ENCODE measurements around the gene CHST14. TPM values are rescaled to one million over a fixed set of nuclear protein-coding genes. Genes with fewer than 3 reads are reported as not detected.

The CHST14 gene
- total RNA-seq, 1 donor, result 13.4 TPM

DNA sequence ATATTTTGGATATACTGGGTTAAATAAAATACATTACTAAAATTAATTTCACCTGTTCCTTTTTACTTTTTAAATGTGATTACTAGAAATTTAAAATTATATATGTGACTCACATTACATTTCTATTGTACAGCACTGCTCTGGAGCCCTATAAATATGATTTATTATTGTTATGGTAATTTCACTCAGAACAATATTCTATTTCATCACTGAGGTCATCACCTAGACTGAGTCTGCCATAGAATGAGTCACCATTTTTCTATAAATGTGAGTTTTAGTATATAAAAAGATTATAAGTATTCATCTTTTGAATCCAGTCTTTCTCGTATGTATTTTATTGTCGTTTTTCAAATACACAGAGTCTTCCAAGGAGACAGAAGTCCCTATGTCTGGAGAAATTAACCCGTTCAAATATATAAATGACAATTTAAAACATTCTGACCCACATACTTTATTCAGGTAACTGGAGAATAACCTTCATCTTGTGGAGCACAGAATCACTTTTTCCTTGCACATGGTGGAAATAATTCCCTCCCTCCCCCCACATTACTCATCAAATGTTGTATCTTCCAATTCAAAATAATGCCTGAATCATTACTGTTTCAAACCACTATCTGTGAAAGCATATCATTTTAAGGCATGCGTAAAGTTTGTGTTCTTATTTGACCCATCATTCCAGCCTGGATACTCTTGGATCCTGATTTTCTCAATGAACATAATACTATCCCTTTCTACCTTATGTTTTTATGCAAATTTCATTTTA lies 30.0 kb downstream of the CHST14 start:
- Histone ChIP-seq H3K27me3 (ENCODE audit: insufficient read depth, low read length) (peaks cover 6% of the 10 kb centered on the region), H3K4me3 (ENCODE audit: insufficient read depth, low read length) (no peak overlapping the region), H4K20me1 (ENCODE audit: insufficient read depth, low read length) (no peaks in the 10 kb centered on the region), H2AFZ (ENCODE audit: low read length) (no peak overlapping the region), H3K27ac (ENCODE audit: low read depth, low read length) (peak overlapping the region; percentile 54), H3K79me2 (ENCODE audit: insufficient read depth, low read length) (no peaks in the 10 kb centered on the region), H3K9me3 (ENCODE audit: low read depth, low read length) (no peaks in the 10 kb centered on the region), H3K4me1 (ENCODE audit: insufficient read depth, low read length) (peaks cover 28% of the 10 kb centered on the region), H3K36me3 (ENCODE audit: insufficient read depth, low read length) (no peaks in the 10 kb centered on the region), H3K4me2 (ENCODE audit: insufficient read depth, low read length) (peak overlapping the region; percentile 43)
- DNase-seq (ENCODE audit: insufficient read length, low spot score, missing footprints), result peak; percentile 89
- TF ChIP-seq, protein P1, sequence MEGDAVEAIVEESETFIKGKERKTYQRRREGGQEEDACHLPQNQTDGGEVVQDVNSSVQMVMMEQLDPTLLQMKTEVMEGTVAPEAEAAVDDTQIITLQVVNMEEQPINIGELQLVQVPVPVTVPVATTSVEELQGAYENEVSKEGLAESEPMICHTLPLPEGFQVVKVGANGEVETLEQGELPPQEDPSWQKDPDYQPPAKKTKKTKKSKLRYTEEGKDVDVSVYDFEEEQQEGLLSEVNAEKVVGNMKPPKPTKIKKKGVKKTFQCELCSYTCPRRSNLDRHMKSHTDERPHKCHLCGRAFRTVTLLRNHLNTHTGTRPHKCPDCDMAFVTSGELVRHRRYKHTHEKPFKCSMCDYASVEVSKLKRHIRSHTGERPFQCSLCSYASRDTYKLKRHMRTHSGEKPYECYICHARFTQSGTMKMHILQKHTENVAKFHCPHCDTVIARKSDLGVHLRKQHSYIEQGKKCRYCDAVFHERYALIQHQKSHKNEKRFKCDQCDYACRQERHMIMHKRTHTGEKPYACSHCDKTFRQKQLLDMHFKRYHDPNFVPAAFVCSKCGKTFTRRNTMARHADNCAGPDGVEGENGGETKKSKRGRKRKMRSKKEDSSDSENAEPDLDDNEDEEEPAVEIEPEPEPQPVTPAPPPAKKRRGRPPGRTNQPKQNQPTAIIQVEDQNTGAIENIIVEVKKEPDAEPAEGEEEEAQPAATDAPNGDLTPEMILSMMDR (IDR thresholded peaks at IDR 0.05; ENCODE audit: extremely low read depth, low read depth, low read length), result no peak

DNA sequence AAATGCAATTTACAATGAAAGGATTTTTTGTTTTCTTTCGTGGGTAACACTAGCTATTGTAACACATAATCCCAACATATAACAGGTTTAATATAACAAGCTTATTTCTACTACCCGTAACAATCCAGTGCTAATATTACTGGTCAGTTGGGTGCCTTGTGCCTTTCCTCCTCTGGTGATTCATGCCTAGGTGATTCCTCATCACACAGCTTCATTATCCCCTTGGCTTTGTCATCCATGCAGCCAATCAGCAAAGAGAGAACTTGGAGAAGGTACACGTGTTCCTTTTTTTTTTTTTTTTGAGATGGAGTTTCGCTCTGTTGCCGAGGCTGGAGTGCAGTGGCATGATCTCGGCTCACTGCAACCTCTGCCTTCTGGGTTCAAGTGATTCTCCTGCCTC lies 30.7 kb downstream of the CHST14 start:
- Histone ChIP-seq H3K9me3 (ENCODE audit: low read depth, low read length) (no peaks in the 10 kb centered on the region), H3K36me3 (ENCODE audit: insufficient read depth, low read length) (no peaks in the 10 kb centered on the region), H3K27ac (ENCODE audit: low read depth, low read length) (no peak overlapping the region), H3K4me3 (ENCODE audit: insufficient read depth, low read length) (no peak overlapping the region), H4K20me1 (ENCODE audit: insufficient read depth, low read length) (no peaks in the 10 kb centered on the region), H3K4me1 (ENCODE audit: insufficient read depth, low read length) (peaks cover 28% of the 10 kb centered on the region), H3K4me2 (ENCODE audit: insufficient read depth, low read length) (no peak overlapping the region), H3K27me3 (ENCODE audit: insufficient read depth, low read length) (no peaks in the 10 kb centered on the region), H3K79me2 (ENCODE audit: insufficient read depth, low read length) (no peaks in the 10 kb centered on the region), H2AFZ (ENCODE audit: low read length) (no peak overlapping the region)
- DNase-seq (ENCODE audit: insufficient read length, low spot score, missing footprints), result no peak
- TF ChIP-seq, protein P1 (IDR thresholded peaks at IDR 0.05; ENCODE audit: extremely low read depth, low read depth, low read length), result no peak

DNA sequence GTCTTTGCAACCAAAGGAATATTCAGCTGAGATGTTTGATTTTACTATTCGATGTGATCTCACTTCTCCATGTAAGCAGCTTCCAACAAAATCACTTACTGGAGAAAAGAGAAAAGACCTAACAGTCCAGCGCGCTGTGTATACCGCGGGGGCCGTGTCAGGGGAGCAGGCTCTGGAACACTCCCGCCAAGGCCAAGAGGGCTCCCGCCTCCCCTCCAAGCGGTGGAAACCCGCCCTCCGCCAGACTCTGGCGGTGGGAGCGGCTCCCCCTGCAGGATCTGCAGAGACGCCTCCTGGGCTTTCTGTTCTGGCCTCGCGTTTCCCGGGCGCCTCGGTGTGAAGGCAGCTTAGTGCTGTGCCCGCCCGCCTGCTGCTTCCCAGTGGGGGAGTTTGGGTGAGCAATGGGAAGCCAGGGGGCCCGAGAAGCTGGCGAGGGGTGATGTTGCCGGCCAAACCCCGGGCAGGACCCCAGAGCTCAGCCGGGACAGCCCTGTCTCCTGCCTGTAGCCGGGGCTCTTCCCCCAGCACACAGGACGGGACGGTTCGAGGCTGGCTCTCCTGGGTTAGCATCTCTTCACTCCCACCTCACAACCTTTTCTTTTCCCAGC lies 36.3 kb downstream of the CHST14 start:
- Histone ChIP-seq H3K27me3 (ENCODE audit: insufficient read depth, low read length) (peaks cover 24% of the 10 kb centered on the region), H3K36me3 (ENCODE audit: insufficient read depth, low read length) (no peaks in the 10 kb centered on the region), H3K27ac (ENCODE audit: low read depth, low read length) (no peak overlapping the region), H3K4me1 (ENCODE audit: insufficient read depth, low read length) (peaks cover 8% of the 10 kb centered on the region), H2AFZ (ENCODE audit: low read length) (peak overlapping the region; percentile 93), H4K20me1 (ENCODE audit: insufficient read depth, low read length) (no peaks in the 10 kb centered on the region), H3K79me2 (ENCODE audit: insufficient read depth, low read length) (no peaks in the 10 kb centered on the region), H3K9me3 (ENCODE audit: low read depth, low read length) (no peaks in the 10 kb centered on the region), H3K4me3 (ENCODE audit: insufficient read depth, low read length) (peak overlapping the region; percentile 67), H3K4me2 (ENCODE audit: insufficient read depth, low read length) (peak overlapping the region; percentile 72)
- TF ChIP-seq, protein P1 (IDR thresholded peaks at IDR 0.05; ENCODE audit: extremely low read depth, low read depth, low read length), result peak; percentile 63
- peak; percentile 97 for DNase-seq (ENCODE audit: insufficient read length, low spot score, missing footprints)

DNA sequence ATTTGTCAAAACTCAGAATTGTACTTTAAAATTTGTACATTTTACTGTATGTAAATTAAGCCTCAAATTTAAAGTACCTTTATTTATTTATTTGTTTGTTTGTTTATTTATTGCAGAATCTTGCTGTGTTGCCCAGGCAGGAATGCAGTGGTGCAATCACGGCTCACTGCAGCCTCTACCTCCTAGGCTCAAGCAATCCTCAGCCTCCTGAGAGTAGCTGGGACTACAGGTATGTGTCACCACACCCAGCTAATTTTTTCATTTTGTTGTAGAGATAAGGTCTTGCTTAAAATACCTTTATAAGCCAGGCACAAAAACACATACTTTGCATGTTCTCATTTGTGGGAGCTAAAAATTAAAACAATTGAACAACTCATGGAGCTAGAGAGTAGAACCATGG lies 37.4 kb downstream of the CHST14 start:
- DNase-seq (ENCODE audit: insufficient read length, low spot score, missing footprints), result no peak
- peaks cover 24% of the 10 kb centered on the region for H3K27me3 ChIP-seq (ENCODE audit: insufficient read depth, low read length)
- H3K4me3 ChIP-seq (ENCODE audit: insufficient read depth, low read length), result no peak overlapping the region
- H4K20me1 ChIP-seq (ENCODE audit: insufficient read depth, low read length), result no peaks in the 10 kb centered on the region
- TF ChIP-seq, protein P1 (IDR thresholded peaks at IDR 0.05; ENCODE audit: extremely low read depth, low read depth, low read length), result no peak
- H3K36me3 ChIP-seq (ENCODE audit: insufficient read depth, low read length), result no peaks in the 10 kb centered on the region
- H2AFZ ChIP-seq (ENCODE audit: low read length), result no peak overlapping the region
- H3K4me1 ChIP-seq (ENCODE audit: insufficient read depth, low read length), result peaks cover 10% of the 10 kb centered on the region
- no peak overlapping the region for H3K4me2 ChIP-seq (ENCODE audit: insufficient read depth, low read length)
- H3K27ac ChIP-seq (ENCODE audit: low read depth, low read length), result no peak overlapping the region
- H3K9me3 ChIP-seq (ENCODE audit: low read depth, low read length), result no peaks in the 10 kb centered on the region
- no peaks in the 10 kb centered on the region for H3K79me2 ChIP-seq (ENCODE audit: insufficient read depth, low read length)
